ENCODE measurements around the gene BMP8B.
"Not testable (repeated sequence)": the region's sequence is repeated elsewhere in the genome, so short reads cannot be mapped to it uniquely, and the experiment has no call there.

BMP8B gene

DNA sequence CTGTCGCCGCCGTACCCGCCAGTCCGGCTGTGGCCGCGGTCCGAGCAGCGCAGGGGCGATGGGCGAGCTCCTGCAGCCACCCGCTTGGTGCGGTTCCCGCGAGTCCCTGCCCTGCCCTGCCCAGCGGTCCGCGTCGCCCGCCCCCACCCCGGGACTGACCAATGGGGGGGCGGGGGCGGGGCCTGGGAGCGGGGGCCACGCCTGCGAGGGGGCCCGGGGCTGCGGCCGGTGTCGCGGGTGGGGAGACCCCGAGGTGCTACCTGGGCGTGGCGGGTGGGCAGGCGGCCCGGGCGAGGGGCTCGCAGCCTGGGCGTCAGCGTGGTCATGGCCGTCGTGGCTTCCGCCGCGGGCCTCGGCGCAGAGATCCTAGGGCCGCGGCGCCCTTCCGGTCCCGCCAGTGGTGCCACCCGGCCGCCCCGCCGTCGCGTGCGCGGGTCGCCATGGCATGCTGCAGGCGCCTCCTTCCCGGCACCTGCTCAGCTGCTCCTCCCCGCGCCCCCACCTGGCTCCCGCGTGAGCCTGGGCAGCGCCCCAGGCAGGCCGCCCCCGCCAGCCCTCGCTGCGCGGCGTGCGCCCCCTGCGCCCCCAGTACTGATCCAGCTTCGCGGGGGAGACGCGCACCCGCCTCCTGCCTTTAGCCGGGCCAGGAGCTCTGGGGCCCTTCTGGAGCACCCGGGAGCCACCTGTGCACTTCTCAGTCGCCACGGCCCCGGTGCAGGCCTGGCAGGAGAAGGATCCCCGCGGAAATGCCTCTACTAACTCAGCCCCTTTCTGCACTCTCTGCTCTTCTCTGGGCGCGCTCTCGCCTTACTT, at the start of gene BMP8B:
BMP8B (minus strand) TSS at position 108 of the 813 bp plus-strand sequence. CDS start 380 bp downstream, outside the sequence.
- Mint-ChIP-seq H3K36me3 (ENCODE audit: low read depth) (no peaks in the 10 kb centered on the region), H3K4me1 (ENCODE audit: low read depth) (peaks cover 6% of the 10 kb centered on the region), H3K9me3 (no peaks in the 10 kb centered on the region), H3K27me3 (ENCODE audit: low read depth) (peaks cover 31% of the 10 kb centered on the region), H3K4me3 (peak within 1 kb of the TSS; percentile 77), H3K27ac (peak within 1 kb of the TSS; percentile 49)
- DNase-seq (ENCODE audit: low spot score) = peak; percentile 53

GRCh38 chr1:39836595-39837110, 48.0 kb upstream of the BMP8B start:
- Mint-ChIP-seq H3K4me3 (no peak overlapping the region), H3K4me1 (ENCODE audit: low read depth) (no peaks in the 10 kb centered on the region), H3K27ac (no peak overlapping the region), H3K36me3 (ENCODE audit: low read depth) (peaks cover 13% of the 10 kb centered on the region), H3K9me3 (no peaks in the 10 kb centered on the region), H3K27me3 (ENCODE audit: low read depth) (no peaks in the 10 kb centered on the region)
- no peak for DNase-seq (ENCODE audit: low spot score)

DNA sequence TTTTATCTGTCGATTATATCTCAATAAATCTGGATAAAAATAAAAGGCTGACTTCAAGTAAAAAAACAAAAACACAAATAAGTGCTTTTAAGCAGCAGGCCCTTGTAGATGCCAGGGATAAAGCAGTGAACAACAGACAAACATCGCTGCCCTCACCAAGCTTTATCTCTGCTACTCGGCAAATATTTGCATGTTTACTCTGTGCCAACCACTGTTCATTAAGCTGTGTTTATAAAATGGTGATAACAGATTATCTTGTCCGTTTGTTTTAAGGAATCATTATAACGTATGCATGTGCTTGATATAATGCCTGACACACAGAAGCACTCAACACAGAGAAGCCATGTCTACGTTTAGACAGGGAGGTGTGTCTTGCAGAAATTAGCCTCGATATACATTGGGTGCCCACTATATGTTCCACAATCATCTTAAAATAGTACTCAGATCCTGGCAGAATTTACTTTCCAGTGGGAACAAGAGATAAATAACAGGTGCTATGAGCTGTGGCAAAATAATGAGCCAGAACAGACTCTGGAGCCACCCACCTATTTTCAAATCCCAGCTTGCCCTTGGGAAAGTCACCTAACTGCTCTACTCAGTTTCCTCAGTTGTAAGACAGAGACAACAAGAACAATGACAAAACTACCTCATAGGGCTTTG, 47.4 kb upstream of the BMP8B start:
- peaks cover 10% of the 10 kb centered on the region for H3K36me3 Mint-ChIP-seq (ENCODE audit: low read depth)
- DNase-seq (ENCODE audit: low spot score) = no peak
- H3K27ac Mint-ChIP-seq = no peak overlapping the region
- no peaks in the 10 kb centered on the region for H3K4me1 Mint-ChIP-seq (ENCODE audit: low read depth)
- H3K9me3 Mint-ChIP-seq = no peaks in the 10 kb centered on the region
- H3K4me3 Mint-ChIP-seq = no peak overlapping the region
- H3K27me3 Mint-ChIP-seq (ENCODE audit: low read depth) = no peaks in the 10 kb centered on the region

DNA sequence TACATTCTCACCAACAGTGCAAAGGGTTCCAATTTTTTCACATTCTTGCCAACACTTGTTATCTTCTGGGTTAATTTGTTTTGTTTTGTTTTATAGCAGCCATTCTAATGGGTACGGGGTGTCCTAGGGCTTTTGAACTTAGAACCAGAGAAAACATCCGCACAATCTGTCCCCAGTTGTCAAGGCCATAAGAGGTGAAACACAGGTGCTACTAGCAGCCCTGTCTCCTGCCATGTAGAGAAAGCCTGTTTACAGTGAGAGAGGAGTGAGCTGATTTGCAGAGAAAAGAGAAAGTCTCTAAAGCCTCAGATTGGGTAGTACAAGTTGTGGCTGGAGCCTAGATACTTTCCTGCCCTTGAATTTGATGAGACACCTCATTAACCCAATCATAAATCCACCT, 46.4 kb upstream of the BMP8B start:
- Mint-ChIP-seq H3K36me3 (ENCODE audit: low read depth) (peaks cover 7% of the 10 kb centered on the region), H3K4me1 (ENCODE audit: low read depth) (no peaks in the 10 kb centered on the region), H3K4me3 (no peak overlapping the region), H3K9me3 (no peaks in the 10 kb centered on the region), H3K27me3 (ENCODE audit: low read depth) (peaks cover 4% of the 10 kb centered on the region), H3K27ac (no peak overlapping the region)
- DNase-seq (ENCODE audit: low spot score) = no peak

DNA sequence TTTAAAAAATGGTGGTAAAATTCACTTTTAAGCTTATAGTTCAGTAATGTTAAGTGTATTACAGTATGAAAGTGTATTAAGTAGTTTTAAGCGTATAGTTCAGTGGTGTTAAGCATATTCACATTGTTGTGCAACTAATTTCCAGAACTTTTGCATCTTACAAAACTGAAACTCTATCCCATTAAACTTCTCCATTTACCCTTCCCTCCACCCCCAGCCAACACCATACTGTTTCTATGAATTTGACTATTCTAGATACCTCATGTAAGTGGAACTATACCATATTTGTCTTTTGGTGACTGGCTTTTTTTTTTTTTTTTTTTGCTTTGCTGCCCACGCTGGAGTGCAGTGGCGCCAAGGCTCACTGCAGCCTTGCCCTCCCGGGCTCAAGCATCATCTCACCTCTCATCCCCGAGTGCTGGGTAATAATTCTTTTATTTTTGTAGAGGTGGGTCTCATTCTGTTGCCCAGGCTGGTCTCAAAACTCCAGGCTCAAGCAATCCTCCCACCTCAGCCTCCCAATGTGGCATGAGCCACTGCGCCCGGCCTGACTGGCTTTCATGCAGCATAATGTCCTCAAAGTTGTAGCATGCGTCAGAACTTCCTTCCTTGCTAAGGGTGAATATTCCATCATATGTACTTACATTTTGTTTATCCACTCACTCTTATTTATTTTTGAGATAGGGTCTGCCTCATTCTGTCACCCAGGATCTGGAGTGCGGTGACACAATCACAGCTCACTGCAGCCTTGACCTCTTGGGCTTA, 45.1 kb upstream of the BMP8B start:
- H3K27ac Mint-ChIP-seq = no peak overlapping the region
- H3K4me1 Mint-ChIP-seq (ENCODE audit: low read depth) = no peaks in the 10 kb centered on the region
- peaks cover 10% of the 10 kb centered on the region for H3K27me3 Mint-ChIP-seq (ENCODE audit: low read depth)
- H3K4me3 Mint-ChIP-seq = no peak overlapping the region
- DNase-seq (ENCODE audit: low spot score) = no peak
- H3K36me3 Mint-ChIP-seq (ENCODE audit: low read depth) = peaks cover 1% of the 10 kb centered on the region
- no peaks in the 10 kb centered on the region for H3K9me3 Mint-ChIP-seq

DNA sequence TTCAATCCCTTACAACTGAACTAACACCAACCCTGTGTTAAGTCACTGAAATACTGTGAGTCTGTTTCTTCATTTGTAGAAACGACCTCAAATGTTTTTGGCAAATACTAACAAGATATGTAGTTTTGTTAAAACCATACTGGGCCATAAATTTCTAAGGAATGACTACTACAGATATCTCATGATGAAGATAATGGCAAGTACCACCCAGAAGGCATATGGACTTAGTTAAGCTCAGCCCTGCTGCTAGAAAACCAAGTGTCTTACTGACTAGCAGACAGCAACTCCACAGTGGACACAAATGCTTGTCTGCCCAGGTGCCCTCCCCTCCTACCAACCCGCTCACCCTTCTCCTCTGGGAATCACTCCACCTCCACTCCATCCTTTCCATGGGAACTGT, 44.5 kb upstream of the BMP8B start:
- no peak overlapping the region for H3K27ac Mint-ChIP-seq
- H3K9me3 Mint-ChIP-seq = no peaks in the 10 kb centered on the region
- H3K4me1 Mint-ChIP-seq (ENCODE audit: low read depth) = no peaks in the 10 kb centered on the region
- H3K4me3 Mint-ChIP-seq = no peak overlapping the region
- H3K27me3 Mint-ChIP-seq (ENCODE audit: low read depth) = peaks cover 14% of the 10 kb centered on the region
- H3K36me3 Mint-ChIP-seq (ENCODE audit: low read depth) = no peaks in the 10 kb centered on the region
- no peak for DNase-seq (ENCODE audit: low spot score)

DNA sequence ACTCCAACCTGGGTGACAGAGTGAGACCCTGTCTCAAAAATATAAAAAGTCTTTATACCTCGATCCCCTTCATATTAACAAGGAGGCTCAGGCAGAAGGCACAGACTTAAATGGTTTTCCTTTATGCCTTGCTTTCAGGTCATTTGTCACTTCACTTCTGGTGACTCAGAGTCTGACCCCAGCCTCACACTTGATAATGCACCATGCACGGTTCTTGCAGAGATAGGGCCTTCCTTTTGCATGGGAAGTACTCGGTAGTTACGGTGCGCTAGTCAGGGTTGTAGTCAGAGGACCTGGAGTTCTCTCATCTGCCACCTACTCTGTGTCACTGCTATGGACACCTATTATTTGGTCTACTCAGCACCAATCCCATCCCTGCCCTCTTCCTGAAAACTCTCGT, 43.6 kb upstream of the BMP8B start:
- H3K4me1 Mint-ChIP-seq (ENCODE audit: low read depth) = no peaks in the 10 kb centered on the region
- H3K36me3 Mint-ChIP-seq (ENCODE audit: low read depth) = no peaks in the 10 kb centered on the region
- no peak overlapping the region for H3K4me3 Mint-ChIP-seq
- H3K9me3 Mint-ChIP-seq = no peaks in the 10 kb centered on the region
- peaks cover 14% of the 10 kb centered on the region for H3K27me3 Mint-ChIP-seq (ENCODE audit: low read depth)
- no peak for DNase-seq (ENCODE audit: low spot score)
- H3K27ac Mint-ChIP-seq = no peak overlapping the region

- H3K4me1 Mint-ChIP-seq (ENCODE audit: low read depth) = no peaks in the 10 kb centered on the region
- H3K27ac Mint-ChIP-seq = no peak overlapping the region
- no peak overlapping the region for H3K4me3 Mint-ChIP-seq
- DNase-seq (ENCODE audit: low spot score) = no peak
- peaks cover 14% of the 10 kb centered on the region for H3K27me3 Mint-ChIP-seq (ENCODE audit: low read depth)
- H3K36me3 Mint-ChIP-seq (ENCODE audit: low read depth) = no peaks in the 10 kb centered on the region
- no peaks in the 10 kb centered on the region for H3K9me3 Mint-ChIP-seq
Measured at GRCh38 chr1:39829791-39830533, 41.3 kb upstream of the BMP8B start.

- Mint-ChIP-seq H3K27ac (no peak overlapping the region), H3K4me3 (no peak overlapping the region), H3K27me3 (ENCODE audit: low read depth) (peaks cover 14% of the 10 kb centered on the region), H3K4me1 (ENCODE audit: low read depth) (no peaks in the 10 kb centered on the region), H3K9me3 (no peaks in the 10 kb centered on the region), H3K36me3 (ENCODE audit: low read depth) (no peaks in the 10 kb centered on the region)
- no peak for DNase-seq (ENCODE audit: low spot score)
Measured at GRCh38 chr1:39828734-39829133, 40.1 kb upstream of the BMP8B start.

DNA sequence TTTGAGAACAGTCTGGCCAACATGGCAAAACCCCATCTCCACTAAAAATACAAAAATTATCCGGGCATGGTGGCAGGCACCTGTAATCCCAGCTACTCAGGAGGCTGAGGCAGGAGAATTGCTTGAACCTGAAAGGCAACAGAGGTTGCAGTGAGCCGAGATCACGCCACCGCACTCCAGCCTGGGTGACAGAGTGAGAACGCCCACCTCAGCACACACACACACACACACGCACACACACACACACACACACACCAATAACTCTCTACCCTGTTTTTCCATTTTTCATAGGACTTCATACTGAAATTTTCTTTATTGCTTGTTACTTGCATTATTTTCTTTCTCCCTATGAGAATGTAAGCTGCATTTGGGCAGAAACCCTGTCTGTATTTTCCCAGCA, 39.6 kb upstream of the BMP8B start:
- not testable (repeated sequence) for H3K4me1 Mint-ChIP-seq (ENCODE audit: low read depth); H3K36me3 Mint-ChIP-seq (ENCODE audit: low read depth); H3K9me3 Mint-ChIP-seq; H3K27ac Mint-ChIP-seq; H3K4me3 Mint-ChIP-seq; DNase-seq (ENCODE audit: low spot score)
- peaks cover 14% of the 10 kb centered on the region for H3K27me3 Mint-ChIP-seq (ENCODE audit: low read depth)

GRCh38 chr1:39827201-39827600, 38.5 kb upstream of the BMP8B start:
- DNase-seq (ENCODE audit: low spot score) = no peak
- Mint-ChIP-seq H3K9me3 (no peaks in the 10 kb centered on the region), H3K27me3 (ENCODE audit: low read depth) (peaks cover 15% of the 10 kb centered on the region), H3K27ac (no peak overlapping the region), H3K4me1 (ENCODE audit: low read depth) (no peaks in the 10 kb centered on the region), H3K4me3 (no peak overlapping the region), H3K36me3 (ENCODE audit: low read depth) (no peaks in the 10 kb centered on the region)

GRCh38 chr1:39826583-39826982, 37.9 kb upstream of the BMP8B start:
- no peak for DNase-seq (ENCODE audit: low spot score)
- no peak overlapping the region for H3K27ac Mint-ChIP-seq
- H3K4me3 Mint-ChIP-seq = no peak overlapping the region
- no peaks in the 10 kb centered on the region for H3K4me1 Mint-ChIP-seq (ENCODE audit: low read depth)
- no peaks in the 10 kb centered on the region for H3K9me3 Mint-ChIP-seq
- H3K27me3 Mint-ChIP-seq (ENCODE audit: low read depth) = peaks cover 18% of the 10 kb centered on the region
- H3K36me3 Mint-ChIP-seq (ENCODE audit: low read depth) = no peaks in the 10 kb centered on the region

DNA sequence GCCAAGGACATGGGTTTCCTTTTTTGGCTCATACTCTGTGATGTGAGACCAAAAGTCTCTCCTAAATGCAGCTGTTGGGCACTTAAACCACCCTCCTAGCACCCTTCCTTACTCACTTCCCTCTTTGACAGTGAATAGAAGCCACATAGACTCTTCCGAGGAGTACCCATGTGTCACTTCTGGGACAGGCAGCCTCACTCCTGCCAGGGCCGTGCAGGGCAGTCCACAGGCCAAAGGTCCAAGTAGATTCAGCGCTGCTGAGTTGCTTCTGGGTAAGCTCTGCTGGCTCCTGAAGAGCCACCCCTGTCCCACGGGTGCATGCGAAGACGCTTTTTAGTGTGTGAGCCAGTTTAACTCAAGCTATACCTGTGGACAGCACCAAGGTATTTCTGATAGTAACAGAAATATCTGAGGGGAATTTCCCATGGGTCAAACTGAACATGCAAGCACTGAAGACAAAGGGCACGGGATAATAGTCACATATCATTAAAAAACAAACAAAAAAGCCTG, 36.8 kb upstream of the BMP8B start:
- no peaks in the 10 kb centered on the region for H3K4me1 Mint-ChIP-seq (ENCODE audit: low read depth)
- no peaks in the 10 kb centered on the region for H3K9me3 Mint-ChIP-seq
- DNase-seq (ENCODE audit: low spot score) = no peak
- H3K36me3 Mint-ChIP-seq (ENCODE audit: low read depth) = no peaks in the 10 kb centered on the region
- no peak overlapping the region for H3K27ac Mint-ChIP-seq
- H3K4me3 Mint-ChIP-seq = no peak overlapping the region
- peaks cover 20% of the 10 kb centered on the region for H3K27me3 Mint-ChIP-seq (ENCODE audit: low read depth)
